Breast epithelium (tissue), 3 donors: ENCODE results near the gene SPZ1.

Experiments used
- POLR2A ChIP-seq: fragments of 450-650 bp; IDR thresholded peaks from one replicate; pipeline ENCODE4 v1.6.1; 2016; ENCODE audit warnings: antibody characterized with exemption, mild to moderate bottlenecking, moderate library complexity
- TF ChIP-seq, protein P1 (sequence below), 3 donors: fragments of 450-650 bp; IDR thresholded peaks; one replicate each; pipeline ENCODE4 v1.5.1; 2016 to 2017; ENCODE audit warnings: antibody characterized with exemption in 3 of 3, mild to moderate bottlenecking in 3 of 3, moderate library complexity in 3 of 3

DNA sequence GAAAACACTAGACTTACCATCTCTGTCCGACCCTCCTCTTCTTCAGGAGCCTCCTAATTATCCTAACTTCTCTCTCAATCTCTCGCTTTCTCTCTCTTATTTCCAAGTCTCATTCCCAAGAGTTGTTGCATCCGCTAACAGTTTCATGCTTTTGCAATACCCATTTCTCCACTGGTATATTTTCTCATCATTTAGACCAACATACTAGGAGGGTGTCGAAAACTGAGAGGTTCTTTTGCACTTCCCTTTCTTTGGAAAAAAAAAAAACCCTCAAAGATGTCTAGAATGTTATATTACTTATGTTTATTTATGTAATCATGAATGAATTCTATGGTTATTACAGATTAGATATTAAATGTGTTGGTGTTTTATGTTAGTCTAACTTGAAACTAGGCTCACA, 35.9 kb downstream of the SPZ1 start:
- TF ChIP-seq, protein P1, sequence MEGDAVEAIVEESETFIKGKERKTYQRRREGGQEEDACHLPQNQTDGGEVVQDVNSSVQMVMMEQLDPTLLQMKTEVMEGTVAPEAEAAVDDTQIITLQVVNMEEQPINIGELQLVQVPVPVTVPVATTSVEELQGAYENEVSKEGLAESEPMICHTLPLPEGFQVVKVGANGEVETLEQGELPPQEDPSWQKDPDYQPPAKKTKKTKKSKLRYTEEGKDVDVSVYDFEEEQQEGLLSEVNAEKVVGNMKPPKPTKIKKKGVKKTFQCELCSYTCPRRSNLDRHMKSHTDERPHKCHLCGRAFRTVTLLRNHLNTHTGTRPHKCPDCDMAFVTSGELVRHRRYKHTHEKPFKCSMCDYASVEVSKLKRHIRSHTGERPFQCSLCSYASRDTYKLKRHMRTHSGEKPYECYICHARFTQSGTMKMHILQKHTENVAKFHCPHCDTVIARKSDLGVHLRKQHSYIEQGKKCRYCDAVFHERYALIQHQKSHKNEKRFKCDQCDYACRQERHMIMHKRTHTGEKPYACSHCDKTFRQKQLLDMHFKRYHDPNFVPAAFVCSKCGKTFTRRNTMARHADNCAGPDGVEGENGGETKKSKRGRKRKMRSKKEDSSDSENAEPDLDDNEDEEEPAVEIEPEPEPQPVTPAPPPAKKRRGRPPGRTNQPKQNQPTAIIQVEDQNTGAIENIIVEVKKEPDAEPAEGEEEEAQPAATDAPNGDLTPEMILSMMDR (IDR thresholded peaks at IDR 0.05), result no peak
- TF ChIP-seq POLR2A, result no peak
